Natural killer cell treated with Interleukin-12 subunit alpha and Interleukin-12 subunit beta and Interleukin-15 and Interleukin-18, amount 100 ng/mL, for 72 hours (primary cell): ENCODE data around the gene GOLGA8M. TPM values are rescaled to one million over a fixed set of nuclear protein-coding genes. Genes with fewer than 3 reads are reported as not detected.

ENCODE experiments used
- total RNA-seq, 2 donors: library from RNA; stranded (reverse); gene quantifications; one replicate each; pipeline ENCODE4 v1.2.3, GENCODE V29; 2022

The GOLGA8M gene
- total RNA-seq, 2 donors from 2014 or later, result 21.3 to 33.1 TPM

Other genes with a start within 250 kb of the GOLGA8M start
- not detected for gene GOLGA8G, start 179.4 kb downstream of the GOLGA8M start, total RNA-seq
- not detected for gene GOLGA6L25, start 158.9 kb downstream of the GOLGA8M start, total RNA-seq
- gene GOLGA6L7, start 136.2 kb upstream of the GOLGA8M start, total RNA-seq, result not detected
- 10 to 100 TPM in 1 of 2 donors, 1 to 10 TPM in 1; 6.0 to 19.4 TPM for gene APBA2, start 173.6 kb upstream of the GOLGA8M start, total RNA-seq